RWPE2 (cell line): ENCODE data around the gene HS3ST5.

Experiments
- ATAC-seq: fragments of 200-7000 bp; cut with Tn5 transposase; 3 replicates; pipeline ENCODE4 v1.9.1; 2021; ENCODE audit warnings: low read depth
- DNase-seq: peaks from one replicate; pipeline ENCODE4 v3.0.0-alpha.2; 2020; ENCODE audit warnings: low spot score
- H3K27ac ChIP-seq: fragments of 450-650 bp; 2 replicates; pipeline ENCODE4 v1.5.1; 2017; ENCODE audit warnings: mild to moderate bottlenecking; ENCODE audit not compliant: poor library complexity, severe bottlenecking
- H3K27me3 ChIP-seq: fragments of 250-450 bp; sonication (Bioruptor Pico); 2 replicates; pipeline ENCODE4 v1.5.1; 2021; ENCODE audit warnings: mild to moderate bottlenecking, moderate library complexity; ENCODE audit not compliant: insufficient read depth, poor library complexity, severe bottlenecking
- H3K36me3 ChIP-seq: fragments of 250-450 bp; sonication (Bioruptor Pico); 2 replicates; pipeline ENCODE4 v1.5.1; 2020; ENCODE audit warnings: low read depth, mild to moderate bottlenecking, moderate library complexity
- H3K4me1 ChIP-seq: fragments of 250-450 bp; sonication (Bioruptor Pico); 2 replicates; pipeline ENCODE4 v1.5.1; 2021; ENCODE audit warnings: mild to moderate bottlenecking, moderate library complexity; ENCODE audit not compliant: insufficient read depth, poor library complexity, severe bottlenecking
- H3K4me3 ChIP-seq: fragments of 250-450 bp; sonication (Bioruptor Pico); 2 replicates; pipeline ENCODE4 v1.5.1; 2021; ENCODE audit warnings: mild to moderate bottlenecking, moderate library complexity; ENCODE audit not compliant: severe bottlenecking
- H3K9me3 ChIP-seq: fragments of 250-450 bp; sonication (Bioruptor Pico); 2 replicates; pipeline ENCODE4 v1.5.1; 2021; ENCODE audit warnings: mild to moderate bottlenecking, moderate library complexity; ENCODE audit not compliant: severe bottlenecking
- TF ChIP-seq, protein P1 (sequence below): fragments of 450-650 bp; IDR thresholded peaks from one replicate; pipeline ENCODE4 v1.5.1; 2017; ENCODE audit warnings: mild to moderate bottlenecking, moderate library complexity; ENCODE audit not compliant: poor library complexity, severe bottlenecking

The HS3ST5 gene

GRCh38 chr6:114282292-114282691, 60.5 kb downstream of the HS3ST5 start:
- Histone ChIP-seq H3K36me3 (no peaks in the 10 kb centered on the region), H3K27ac (no peak overlapping the region), H3K27me3 (peaks cover 19% of the 10 kb centered on the region), H3K4me1 (no peaks in the 10 kb centered on the region), H3K9me3 (no peaks in the 10 kb centered on the region), H3K4me3 (no peak overlapping the region)
- ATAC-seq (no peak), DNase-seq (no peak)
- TF ChIP-seq, protein P1, sequence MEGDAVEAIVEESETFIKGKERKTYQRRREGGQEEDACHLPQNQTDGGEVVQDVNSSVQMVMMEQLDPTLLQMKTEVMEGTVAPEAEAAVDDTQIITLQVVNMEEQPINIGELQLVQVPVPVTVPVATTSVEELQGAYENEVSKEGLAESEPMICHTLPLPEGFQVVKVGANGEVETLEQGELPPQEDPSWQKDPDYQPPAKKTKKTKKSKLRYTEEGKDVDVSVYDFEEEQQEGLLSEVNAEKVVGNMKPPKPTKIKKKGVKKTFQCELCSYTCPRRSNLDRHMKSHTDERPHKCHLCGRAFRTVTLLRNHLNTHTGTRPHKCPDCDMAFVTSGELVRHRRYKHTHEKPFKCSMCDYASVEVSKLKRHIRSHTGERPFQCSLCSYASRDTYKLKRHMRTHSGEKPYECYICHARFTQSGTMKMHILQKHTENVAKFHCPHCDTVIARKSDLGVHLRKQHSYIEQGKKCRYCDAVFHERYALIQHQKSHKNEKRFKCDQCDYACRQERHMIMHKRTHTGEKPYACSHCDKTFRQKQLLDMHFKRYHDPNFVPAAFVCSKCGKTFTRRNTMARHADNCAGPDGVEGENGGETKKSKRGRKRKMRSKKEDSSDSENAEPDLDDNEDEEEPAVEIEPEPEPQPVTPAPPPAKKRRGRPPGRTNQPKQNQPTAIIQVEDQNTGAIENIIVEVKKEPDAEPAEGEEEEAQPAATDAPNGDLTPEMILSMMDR = no peak

DNA sequence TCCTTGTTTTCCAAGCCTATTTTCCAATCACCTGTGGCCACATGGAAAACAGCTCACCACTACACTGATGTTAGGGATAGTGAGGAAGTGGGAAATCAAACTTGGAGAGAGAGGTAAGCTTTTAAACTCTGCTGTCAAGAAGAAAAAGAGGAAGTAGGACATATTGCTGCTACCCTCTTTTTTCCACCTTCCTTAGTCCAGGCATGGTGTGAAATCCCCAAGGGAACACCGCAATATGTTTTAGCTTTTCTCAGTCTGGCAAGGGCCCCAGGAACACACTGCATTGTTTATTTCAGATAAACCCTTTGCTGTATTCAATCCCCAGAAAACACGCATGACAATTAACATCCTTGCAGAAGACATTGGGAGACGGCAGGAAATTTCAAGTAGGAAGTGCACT, 61.3 kb downstream of the HS3ST5 start:
- Histone ChIP-seq H3K4me3 (no peak overlapping the region), H3K9me3 (no peaks in the 10 kb centered on the region), H3K27ac (no peak overlapping the region), H3K36me3 (no peaks in the 10 kb centered on the region), H3K4me1 (no peaks in the 10 kb centered on the region), H3K27me3 (peaks cover 18% of the 10 kb centered on the region)
- ATAC-seq (no peak), DNase-seq (no peak)
- TF ChIP-seq, protein P1 = no peak

DNA sequence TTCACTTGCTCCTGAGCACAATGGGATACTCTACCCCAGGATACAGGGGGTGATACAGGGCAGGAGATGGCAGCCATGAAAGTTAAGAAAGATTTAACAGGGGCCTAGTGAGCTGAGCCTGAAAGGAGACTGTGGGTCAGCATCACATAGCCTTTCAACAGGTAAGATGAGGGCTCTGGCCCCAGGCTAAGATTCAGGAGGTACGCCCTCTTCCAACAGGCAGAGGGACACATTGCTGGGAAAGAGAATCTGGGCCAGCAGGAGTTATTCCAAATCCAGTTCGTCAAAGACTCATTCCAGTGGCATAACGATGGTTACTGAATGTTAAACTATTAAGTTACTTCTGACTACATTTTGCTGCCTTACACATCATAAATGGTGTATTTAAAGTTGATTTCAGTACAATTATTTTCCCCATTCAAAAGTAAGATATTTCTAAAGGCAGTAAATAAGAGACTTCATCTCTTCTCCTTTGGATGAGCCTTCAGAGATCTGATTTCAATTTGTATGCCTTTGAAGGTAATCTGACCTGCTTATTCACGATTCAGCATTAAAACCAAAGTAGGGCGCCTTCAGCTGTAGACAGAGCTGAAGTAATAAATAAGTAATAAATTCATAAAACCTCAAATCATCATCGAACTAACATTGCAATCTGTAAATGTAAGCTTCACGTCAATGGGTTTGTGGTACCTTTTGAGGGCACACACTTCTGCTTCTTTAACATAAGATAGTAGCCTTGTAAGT, 62.4 kb downstream of the HS3ST5 start:
- Histone ChIP-seq H3K27ac (no peak overlapping the region), H3K36me3 (no peaks in the 10 kb centered on the region), H3K4me3 (no peak overlapping the region), H3K9me3 (no peaks in the 10 kb centered on the region), H3K27me3 (peaks cover 18% of the 10 kb centered on the region), H3K4me1 (no peaks in the 10 kb centered on the region)
- TF ChIP-seq, protein P1 = no peak
- ATAC-seq (no peak), DNase-seq (no peak)

DNA sequence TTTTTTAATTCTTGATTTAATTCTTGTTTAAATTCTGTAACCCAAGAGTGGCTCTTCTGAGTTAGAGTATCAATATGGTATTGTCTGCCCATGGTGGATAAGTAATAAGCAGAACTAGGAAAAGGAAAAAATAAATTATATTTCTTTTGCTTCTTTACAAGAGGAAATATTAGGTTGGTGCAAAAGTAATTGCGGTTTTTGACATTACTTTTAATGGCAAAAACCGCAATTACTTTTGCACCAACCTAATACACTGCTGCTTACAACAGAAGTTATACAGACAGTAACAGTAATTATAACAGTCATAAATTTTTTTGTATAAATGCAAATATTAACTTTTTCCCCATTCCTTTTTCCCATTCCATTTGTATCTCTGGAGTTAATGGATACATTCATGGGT, 65.6 kb downstream of the HS3ST5 start:
- Histone ChIP-seq H3K36me3 (no peaks in the 10 kb centered on the region), H3K4me1 (no peaks in the 10 kb centered on the region)

DNA sequence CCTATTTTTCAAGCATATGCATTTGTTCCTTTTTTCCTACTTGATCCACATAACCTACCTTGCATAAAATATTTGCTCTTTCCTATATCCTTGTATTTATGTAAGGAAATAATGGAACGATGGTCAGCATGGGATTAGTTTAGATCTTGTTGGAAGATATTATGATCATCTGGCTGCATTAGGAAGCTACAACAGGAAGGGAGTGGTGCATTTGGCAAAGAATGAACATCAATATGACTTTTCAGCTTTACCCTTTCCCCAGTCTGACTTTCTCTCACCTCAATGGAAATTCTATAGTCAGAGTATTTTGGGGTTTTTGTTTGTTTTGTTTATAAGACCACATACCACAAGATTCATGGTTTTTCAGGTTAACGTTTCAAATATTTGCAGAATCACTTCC, 66.0 kb downstream of the HS3ST5 start:
- peaks cover 15% of the 10 kb centered on the region for H3K27me3 ChIP-seq
- TF ChIP-seq, protein P1 = no peak

More for the DNA sequence above, 65.6 kb downstream of the HS3ST5 start:
- H3K27ac ChIP-seq = no peak overlapping the region
- ATAC-seq (no peak), DNase-seq (no peak)
- H3K9me3 ChIP-seq = no peaks in the 10 kb centered on the region
- H3K4me3 ChIP-seq = no peak overlapping the region
- peaks cover 15% of the 10 kb centered on the region for H3K27me3 ChIP-seq
- TF ChIP-seq, protein P1 = no peak

More for the DNA sequence above, 66.0 kb downstream of the HS3ST5 start:
- no peaks in the 10 kb centered on the region for H3K4me1 ChIP-seq
- H3K4me3 ChIP-seq = no peak overlapping the region
- DNase-seq (no peak), ATAC-seq (no peak)
- H3K36me3 ChIP-seq = no peaks in the 10 kb centered on the region
- no peak overlapping the region for H3K27ac ChIP-seq
- no peaks in the 10 kb centered on the region for H3K9me3 ChIP-seq
